ENCODE measurements around the gene SERPINB1.

- no peak for TF ChIP-seq CTCF (IDR thresholded peaks at IDR 0.05; ENCODE audit: low read depth, low read length, poor library complexity, severe bottlenecking)
- TF ChIP-seq EZH2phosphoT487 (IDR thresholded peaks at IDR 0.05; ENCODE audit: borderline replicate concordance, low read length) = no peak
Measured at GRCh38 chr6:2857185-2857579, 15.5 kb upstream of the SERPINB1 start.

Measured in DOHH2 (cell line).